ENCODE results near the gene FSIP2. TPM values are rescaled to one million over a fixed set of nuclear protein-coding genes. Genes with fewer than 3 reads are reported as not detected.

Gene FSIP2
- total and polyA plus RNA-seq, 10 of the 15 experiments (the other 5 are each of a cell fraction or from before 2014, with no cell fraction given): 0.03 to 1.3 (median 0.13) TPM

DNA sequence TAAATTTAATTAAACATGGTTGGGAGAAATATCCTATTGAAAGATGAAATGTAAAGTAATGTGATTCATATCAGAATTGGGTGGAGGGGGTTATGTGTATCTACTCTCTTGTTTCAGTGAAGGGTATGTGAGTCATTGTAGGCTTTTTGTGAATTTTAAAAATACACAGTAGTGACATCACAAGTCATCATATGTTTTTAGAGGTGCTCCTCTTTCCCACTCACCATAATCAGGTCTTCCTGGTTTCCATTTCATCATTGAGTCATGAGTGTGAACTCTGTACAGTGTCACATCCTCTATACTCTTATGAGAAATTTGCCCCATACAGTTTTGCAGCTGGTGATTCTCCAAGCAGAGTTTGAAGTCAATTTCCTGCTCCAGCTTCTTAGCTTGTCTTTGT lies 18.8 kb downstream of the FSIP2 start (continued):
- TF ChIP-seq EGR1 (IDR thresholded peaks at IDR 0.05; ENCODE audit: borderline replicate concordance in 1 of 2, low read depth in 2 of 2, low read length in 2 of 2) (no peak), POU2F2 (IDR thresholded peaks at IDR 0.05; ENCODE audit: borderline replicate concordance, low read depth, low read length) (no peak), SIX5 (IDR thresholded peaks at IDR 0.05; ENCODE audit: low read depth, low read length, severe bottlenecking) (no peak), RBBP5 (conservative IDR thresholded peaks at IDR 0.05) (no peak), CBX3 (IDR thresholded peaks at IDR 0.05; ENCODE audit: borderline replicate concordance, low read depth) (no peak), PAX8 (IDR thresholded peaks at IDR 0.05) (no peak), TCF7 (IDR thresholded peaks at IDR 0.05; ENCODE audit: borderline replicate concordance) (no peak), CHD1 (IDR thresholded peaks at IDR 0.05; ENCODE audit: low read depth, low read length) (no peak)
- TF ChIP-seq, protein P1, sequence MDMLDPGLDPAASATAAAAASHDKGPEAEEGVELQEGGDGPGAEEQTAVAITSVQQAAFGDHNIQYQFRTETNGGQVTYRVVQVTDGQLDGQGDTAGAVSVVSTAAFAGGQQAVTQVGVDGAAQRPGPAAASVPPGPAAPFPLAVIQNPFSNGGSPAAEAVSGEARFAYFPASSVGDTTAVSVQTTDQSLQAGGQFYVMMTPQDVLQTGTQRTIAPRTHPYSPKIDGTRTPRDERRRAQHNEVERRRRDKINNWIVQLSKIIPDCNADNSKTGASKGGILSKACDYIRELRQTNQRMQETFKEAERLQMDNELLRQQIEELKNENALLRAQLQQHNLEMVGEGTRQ (IDR thresholded peaks at IDR 0.05; ENCODE audit: borderline replicate concordance, low read depth, low read length): no peak
- TF ChIP-seq, protein P2, sequence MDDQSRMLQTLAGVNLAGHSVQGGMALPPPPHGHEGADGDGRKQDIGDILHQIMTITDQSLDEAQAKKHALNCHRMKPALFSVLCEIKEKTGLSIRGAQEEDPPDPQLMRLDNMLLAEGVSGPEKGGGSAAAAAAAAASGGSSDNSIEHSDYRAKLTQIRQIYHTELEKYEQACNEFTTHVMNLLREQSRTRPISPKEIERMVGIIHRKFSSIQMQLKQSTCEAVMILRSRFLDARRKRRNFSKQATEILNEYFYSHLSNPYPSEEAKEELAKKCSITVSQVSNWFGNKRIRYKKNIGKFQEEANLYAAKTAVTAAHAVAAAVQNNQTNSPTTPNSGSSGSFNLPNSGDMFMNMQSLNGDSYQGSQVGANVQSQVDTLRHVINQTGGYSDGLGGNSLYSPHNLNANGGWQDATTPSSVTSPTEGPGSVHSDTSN (IDR thresholded peaks at IDR 0.05; ENCODE audit: insufficient replicate concordance, low read depth, low read length): no peak
- TF ChIP-seq, protein P3, sequence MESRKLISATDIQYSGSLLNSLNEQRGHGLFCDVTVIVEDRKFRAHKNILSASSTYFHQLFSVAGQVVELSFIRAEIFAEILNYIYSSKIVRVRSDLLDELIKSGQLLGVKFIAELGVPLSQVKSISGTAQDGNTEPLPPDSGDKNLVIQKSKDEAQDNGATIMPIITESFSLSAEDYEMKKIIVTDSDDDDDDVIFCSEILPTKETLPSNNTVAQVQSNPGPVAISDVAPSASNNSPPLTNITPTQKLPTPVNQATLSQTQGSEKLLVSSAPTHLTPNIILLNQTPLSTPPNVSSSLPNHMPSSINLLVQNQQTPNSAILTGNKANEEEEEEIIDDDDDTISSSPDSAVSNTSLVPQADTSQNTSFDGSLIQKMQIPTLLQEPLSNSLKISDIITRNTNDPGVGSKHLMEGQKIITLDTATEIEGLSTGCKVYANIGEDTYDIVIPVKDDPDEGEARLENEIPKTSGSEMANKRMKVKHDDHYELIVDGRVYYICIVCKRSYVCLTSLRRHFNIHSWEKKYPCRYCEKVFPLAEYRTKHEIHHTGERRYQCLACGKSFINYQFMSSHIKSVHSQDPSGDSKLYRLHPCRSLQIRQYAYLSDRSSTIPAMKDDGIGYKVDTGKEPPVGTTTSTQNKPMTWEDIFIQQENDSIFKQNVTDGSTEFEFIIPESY (IDR thresholded peaks at IDR 0.05): no peak
